ENCODE measurements around the gene CCNQ. TPM values are rescaled to one million over a fixed set of nuclear protein-coding genes. Genes with fewer than 3 reads are reported as not detected.

The CCNQ gene
- total and polyA plus RNA-seq, 2 donors (not counting 1 experiment from before 2014, with no cell fraction given), result 31.8 to 66.0 TPM

DNA sequence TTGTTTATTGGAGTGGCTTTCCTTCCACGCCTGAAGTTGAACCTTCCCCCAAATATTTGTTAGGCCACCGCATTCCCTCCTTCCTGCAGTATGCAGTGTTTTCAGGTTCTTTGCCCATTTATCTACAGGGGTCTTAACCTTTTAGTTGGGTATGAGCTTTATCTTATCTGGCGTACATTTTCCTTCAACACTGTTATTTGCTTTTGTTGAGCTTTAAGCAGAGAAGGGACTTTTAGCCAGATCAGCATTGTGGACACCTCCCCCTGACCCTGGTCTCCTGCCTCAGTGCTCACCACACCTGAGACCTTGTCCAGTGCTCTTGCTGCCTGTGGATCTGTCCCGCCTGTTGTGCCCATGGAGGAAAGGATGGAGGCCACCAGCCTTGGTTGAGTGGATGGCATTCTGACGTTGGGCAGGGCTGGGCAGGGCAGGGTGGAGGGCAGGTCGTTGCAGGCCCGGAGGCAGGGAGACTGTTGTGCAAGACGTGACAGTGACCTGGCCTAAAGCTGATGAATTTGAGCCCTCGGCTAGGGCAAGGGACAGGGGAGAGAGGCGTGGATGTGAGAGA is 47.1 kb upstream of the CCNQ start:
- CTCF ChIA-PET, result interaction anchor here (1.1 to 1.9 kb wide), 4 partner anchors 16 to 705 kb away, joined by 3 to 8 read pairs (median 4); no protein-coding TSS in a partner anchor
- Mint-ChIP-seq H3K4me3 (peak overlapping the region; percentile 44), H3K9me3 (ENCODE audit: insufficient read depth) (no peaks in the 10 kb centered on the region), H3K27me3 (peaks cover 14% of the 10 kb centered on the region), H3K4me1 (peaks cover 16% of the 10 kb centered on the region), H3K27ac (no peak overlapping the region)
- H4K20me1 ChIP-seq (ENCODE audit: control insufficient read depth, insufficient read depth, low read length, poor library complexity, severe bottlenecking), result no peaks in the 10 kb centered on the region
- WGBS (ENCODE audit: insufficient coverage), result no CpG with 5 or more reads among the region's 10 CpGs
- H3K9me3 ChIP-seq (ENCODE audit: control extremely low read depth in 1 of 3, control insufficient read depth in 2 of 3, insufficient read depth in 1 of 3, low read length in 2 of 3), result no peaks in the 10 kb centered on the region
- H3K4me1 ChIP-seq (ENCODE audit: control insufficient read depth in 2 of 2, insufficient read depth in 2 of 2, low read length in 2 of 2), result peaks cover 17 to 31% of the 10 kb centered on the region in 2 donors
- no peak overlapping the region for H3K9ac ChIP-seq (ENCODE audit: low read length)
- H3K36me3 ChIP-seq (replicated peaks in 1 of 2; ENCODE audit: control extremely low read depth in 1 of 2, control insufficient read depth in 1 of 2, extremely low read depth in 1 of 2, insufficient read depth in 2 of 2, low read length in 1 of 2), result no peaks in the 10 kb centered on the region
- POLR2A ChIA-PET, result interaction anchor here (0.6 kb wide), 1 partner anchor 255 kb away, joined by 4 read pairs; no protein-coding TSS in a partner anchor
- ATAC-seq (ENCODE audit: low read depth), result no peak
- DNase-seq, result no peak
- H3K27me3 ChIP-seq (replicated peaks in 1 of 4; ENCODE audit: control extremely low read depth in 1 of 4, control insufficient read depth in 3 of 4, insufficient read depth in 4 of 4, low read length in 3 of 4), result peaks cover 0 to 63% (median 15%) of the 10 kb centered on the region in 4 experiments
- H2AFZ ChIP-seq (ENCODE audit: insufficient read depth, low read depth, low read length, poor library complexity, severe bottlenecking), result no peak overlapping the region
- no peak overlapping the region for H3K27ac ChIP-seq (ENCODE audit: low read length in 2 of 2)
- H3K79me2 ChIP-seq (ENCODE audit: control insufficient read depth, insufficient read depth, low read length), result no peaks in the 10 kb centered on the region
- no peak overlapping the region for H3K4me2 ChIP-seq (replicated peaks; ENCODE audit: low read depth, low read length, poor library complexity, severe bottlenecking)
- no peak overlapping the region for H3K4me3 ChIP-seq (ENCODE audit: control extremely low read depth in 1 of 5, extremely low read depth in 1 of 5, insufficient read depth in 1 of 5, low read depth in 2 of 5, low read length in 4 of 5)
- TF ChIP-seq EZH2 (IDR thresholded peaks at IDR 0.05; ENCODE audit: borderline replicate concordance, insufficient read depth, low read depth, low read length, poor library complexity, severe bottlenecking), result no peak
- TF ChIP-seq CTCF (IDR thresholded peaks at IDR 0.05), result no peak
- intact Hi-C loops (cut with micrococcal nuclease), result loop anchor here (5.0 kb wide), 1 partner anchor 34 kb away; no protein-coding TSS in a partner anchor

DNA sequence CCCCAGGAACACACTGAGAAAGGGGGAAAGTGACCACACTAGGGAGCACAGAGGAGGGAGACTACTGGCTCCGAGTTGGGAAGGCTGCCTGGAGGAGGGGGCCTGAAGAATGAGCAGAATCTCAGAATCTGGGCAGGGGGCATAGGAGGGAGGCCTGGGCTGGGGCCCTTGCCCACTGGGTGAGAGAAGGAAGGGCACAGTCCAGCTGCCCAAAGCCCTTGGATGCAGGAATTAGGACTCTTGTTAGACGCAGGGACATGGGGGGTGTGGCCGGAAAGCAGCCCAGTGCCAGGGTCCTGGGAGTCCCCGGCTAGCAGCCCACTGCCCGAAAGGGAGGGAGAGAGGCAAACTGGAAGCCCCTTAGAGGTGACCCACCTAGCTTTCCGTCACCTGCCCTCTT is 46.2 kb upstream of the CCNQ start:
- ATAC-seq (ENCODE audit: low read depth) (no peak), DNase-seq (no peak)
- ChIA-PET POLR2A (no interaction called here), CTCF (interaction anchor here (0.9 to 1.4 kb wide), 3 partner anchors 8 to 704 kb away, joined by 3 to 5 read pairs (median 3); no protein-coding TSS in a partner anchor)
- Histone ChIP-seq H3K9ac (ENCODE audit: low read length) (no peak overlapping the region), H3K27ac (ENCODE audit: low read length in 2 of 2) (no peak overlapping the region), H3K36me3 (replicated peaks in 1 of 2; ENCODE audit: control extremely low read depth in 1 of 2, control insufficient read depth in 1 of 2, extremely low read depth in 1 of 2, insufficient read depth in 2 of 2, low read length in 1 of 2) (no peaks in the 10 kb centered on the region), H3K4me3 (ENCODE audit: control extremely low read depth in 1 of 5, extremely low read depth in 1 of 5, insufficient read depth in 1 of 5, low read depth in 2 of 5, low read length in 4 of 5) (no peak overlapping the region), H3K4me2 (replicated peaks; ENCODE audit: low read depth, low read length, poor library complexity, severe bottlenecking) (no peak overlapping the region), H3K4me1 (ENCODE audit: control insufficient read depth in 2 of 2, insufficient read depth in 2 of 2, low read length in 2 of 2) (peaks cover 17 to 31% of the 10 kb centered on the region in 2 donors), H2AFZ (ENCODE audit: insufficient read depth, low read depth, low read length, poor library complexity, severe bottlenecking) (no peak overlapping the region), H3K9me3 (ENCODE audit: control extremely low read depth in 1 of 3, control insufficient read depth in 2 of 3, insufficient read depth in 1 of 3, low read length in 2 of 3) (no peaks in the 10 kb centered on the region), H4K20me1 (ENCODE audit: control insufficient read depth, insufficient read depth, low read length, poor library complexity, severe bottlenecking) (no peaks in the 10 kb centered on the region), H3K79me2 (ENCODE audit: control insufficient read depth, insufficient read depth, low read length) (no peaks in the 10 kb centered on the region), H3K27me3 (replicated peaks in 1 of 4; ENCODE audit: control extremely low read depth in 1 of 4, control insufficient read depth in 3 of 4, insufficient read depth in 4 of 4, low read length in 3 of 4) (peaks cover 0 to 70% (median 15%) of the 10 kb centered on the region in 4 experiments)
- Mint-ChIP-seq H3K9me3 (ENCODE audit: insufficient read depth) (no peaks in the 10 kb centered on the region), H3K4me3 (no peak overlapping the region), H3K27me3 (peaks cover 17% of the 10 kb centered on the region), H3K4me1 (peaks cover 18% of the 10 kb centered on the region), H3K27ac (no peak overlapping the region)
- no peak for TF ChIP-seq CTCF (IDR thresholded peaks at IDR 0.05)
- no peak for TF ChIP-seq EZH2 (IDR thresholded peaks at IDR 0.05; ENCODE audit: borderline replicate concordance, insufficient read depth, low read depth, low read length, poor library complexity, severe bottlenecking)
- intact Hi-C loops (cut with micrococcal nuclease), result loop anchor here (5.0 kb wide), 1 partner anchor 33 kb away; no protein-coding TSS in a partner anchor
- WGBS (ENCODE audit: insufficient coverage), result 44% methylated on average over 2 of the region's 6 CpGs
